GM21723 (cell line): ENCODE measurements around the gene CD101.

ENCODE experiments used
- ATAC-seq: cut with Tn5 transposase; IDR thresholded peaks from one replicate; pipeline ENCODE4 v1.9.1; 2021; ENCODE audit warnings: mild to moderate bottlenecking, moderate library complexity; ENCODE audit not compliant: unreplicated experiment

Gene CD101

GRCh38 chr1:116984406-116985160, 17.0 kb upstream of the CD101 start:
- ATAC-seq: no peak

GRCh38 chr1:116986421-116987255, 14.9 kb upstream of the CD101 start:
- no peak for ATAC-seq

- ATAC-seq: no peak
Observed at GRCh38 chr1:116987256-116987555, 14.4 kb upstream of the CD101 start.

GRCh38 chr1:116988248-116988647, 13.3 kb upstream of the CD101 start:
- ATAC-seq: no peak

- ATAC-seq: no peak
Observed at GRCh38 chr1:116988908-116989307, 12.7 kb upstream of the CD101 start.

GRCh38 chr1:116989835-116990234, 11.7 kb upstream of the CD101 start:
- no peak for ATAC-seq

- ATAC-seq: no peak
Observed at GRCh38 chr1:116990612-116991151, 10.9 kb upstream of the CD101 start.

GRCh38 chr1:116991171-116991845, 10.3 kb upstream of the CD101 start:
- no peak for ATAC-seq

GRCh38 chr1:116991918-116992317, 9.6 kb upstream of the CD101 start:
- ATAC-seq: no peak

GRCh38 chr1:116993286-116993685, 8.3 kb upstream of the CD101 start:
- ATAC-seq: no peak

- ATAC-seq: no peak
Observed at GRCh38 chr1:116994411-116994810, 7.1 kb upstream of the CD101 start.

GRCh38 chr1:116997066-116997465, 4.5 kb upstream of the CD101 start:
- ATAC-seq: no peak

GRCh38 chr1:116997636-116998035, 3.9 kb upstream of the CD101 start:
- ATAC-seq: no peak

- no peak for ATAC-seq
Observed at GRCh38 chr1:116999596-116999995, 2.0 kb upstream of the CD101 start.

- ATAC-seq: no peak
Observed at GRCh38 chr1:117000142-117000541, 1.4 kb upstream of the CD101 start.

- ATAC-seq: no peak
Observed at GRCh38 chr1:117003223-117003875, 1.8 kb downstream of the CD101 start.

GRCh38 chr1:117007719-117008013, 6.1 kb downstream of the CD101 start:
- ATAC-seq: no peak

GRCh38 chr1:117008656-117009055, 7.1 kb downstream of the CD101 start:
- ATAC-seq: no peak

GRCh38 chr1:117009132-117009531, 7.6 kb downstream of the CD101 start:
- ATAC-seq: no peak

GRCh38 chr1:117010310-117010969, 8.9 kb downstream of the CD101 start:
- ATAC-seq: no peak

GRCh38 chr1:117011334-117011733, 9.8 kb downstream of the CD101 start:
- no peak for ATAC-seq
